Hematopoietic multipotent progenitor cell treated with erythropoietin and hydrocortisone succinate and interleukin-3 and kit ligand, for 8 days (in vitro differentiated cells): ENCODE data around the gene MSTN.

ENCODE experiments used
- DNase-seq: peaks from one replicate; pipeline ENCODE4 v3.0.0-alpha.2; 2015

MSTN gene

GRCh38 chr2:190062601-190063000 is at the start of gene MSTN:
TSS of gene MSTN (minus strand) at chr2:190062729. CDS start at chr2:190062596, 133 bp downstream.
- DNase-seq = no peak

GRCh38 chr2:190111166-190111565 is 48.6 kb upstream of the MSTN start:
- DNase-seq = no peak

- DNase-seq = no peak
Observed at GRCh38 chr2:190110699-190111098, 48.2 kb upstream of the MSTN start.

GRCh38 chr2:190110131-190110530 is 47.6 kb upstream of the MSTN start:
- no peak for DNase-seq

GRCh38 chr2:190107409-190107808 is 44.9 kb upstream of the MSTN start:
- no peak for DNase-seq

- no peak for DNase-seq
Observed at GRCh38 chr2:190106783-190107182, 44.3 kb upstream of the MSTN start.

- no peak for DNase-seq
Observed at GRCh38 chr2:190105554-190105953, 43.0 kb upstream of the MSTN start.

GRCh38 chr2:190103144-190103543 is 40.6 kb upstream of the MSTN start:
- no peak for DNase-seq

GRCh38 chr2:190099890-190100697 is 37.6 kb upstream of the MSTN start:
- no peak for DNase-seq

- DNase-seq = no peak
Observed at GRCh38 chr2:190098851-190099250, 36.3 kb upstream of the MSTN start.

- no peak for DNase-seq
Observed at GRCh38 chr2:190097115-190097514, 34.6 kb upstream of the MSTN start.

GRCh38 chr2:190094316-190094871 is 31.9 kb upstream of the MSTN start:
- DNase-seq = no peak

GRCh38 chr2:190093793-190094192 is 31.3 kb upstream of the MSTN start:
- DNase-seq = no peak

- no peak for DNase-seq
Observed at GRCh38 chr2:190090148-190090547, 27.6 kb upstream of the MSTN start.

GRCh38 chr2:190088917-190089316 is 26.4 kb upstream of the MSTN start:
- peak; percentile 83 for DNase-seq

GRCh38 chr2:190084704-190085103 is 22.2 kb upstream of the MSTN start:
- no peak for DNase-seq

- no peak for DNase-seq
Observed at GRCh38 chr2:190082118-190082517, 19.6 kb upstream of the MSTN start.

GRCh38 chr2:190080527-190081049 is 18.1 kb upstream of the MSTN start:
- no peak for DNase-seq

- no peak for DNase-seq
Observed at GRCh38 chr2:190079160-190079559, 16.6 kb upstream of the MSTN start.

- no peak for DNase-seq
Observed at GRCh38 chr2:190075623-190076022, 13.1 kb upstream of the MSTN start.

GRCh38 chr2:190069936-190070696 is 7.6 kb upstream of the MSTN start:
- peak; percentile 82 for DNase-seq

- no peak for DNase-seq
Observed at GRCh38 chr2:190068764-190069163, 6.2 kb upstream of the MSTN start.

GRCh38 chr2:190065839-190066238 is 3.3 kb upstream of the MSTN start:
- no peak for DNase-seq

- DNase-seq = no peak
Observed at GRCh38 chr2:190063624-190064023, 1.1 kb upstream of the MSTN start.
